ENCODE results near the gene LCE1C. TPM values are rescaled to one million over a fixed set of nuclear protein-coding genes. Genes with fewer than 3 reads are reported as not detected.

Gene LCE1C
- total and polyA plus RNA-seq, 2 of the 4 experiments (the other 2 are of a cell fraction): not detected

- Histone ChIP-seq H3K36me3 (ENCODE audit: control insufficient read depth, insufficient read depth, low read length) (no peaks in the 10 kb centered on the region), H3K9me1 (ENCODE audit: insufficient read depth, low read length) (no peaks in the 10 kb centered on the region), H3K79me1 (ENCODE audit: low read depth in 1 of 2, low read length in 2 of 2) (no peaks in the 10 kb centered on the region), H3K9me3 (ENCODE audit: control insufficient read depth, insufficient read depth, low read length) (peaks cover 2% of the 10 kb centered on the region; the same call in 1 of the 2 replicates), H3K27ac (ENCODE audit: insufficient read depth, low read length) (no peak overlapping the region), H2BK120ac (ENCODE audit: low read depth, low read length) (no peak overlapping the region), H3K4me1 (ENCODE audit: control insufficient read depth, insufficient read depth, low read length) (no peaks in the 10 kb centered on the region), H3K4ac (ENCODE audit: low read depth, low read length) (no peak overlapping the region), H4K91ac (ENCODE audit: insufficient read depth, low read depth, low read length) (no peak overlapping the region), H4K8ac (ENCODE audit: low read depth in 2 of 2, low read length in 2 of 2) (no peak overlapping the region), H2BK20ac (ENCODE audit: low read depth, low read length) (no peak overlapping the region), H3K56ac (ENCODE audit: extremely low read depth, insufficient read depth, low read length) (no peak overlapping the region), H2AK5ac (ENCODE audit: low read depth, low read length) (no peak overlapping the region), H2BK15ac (ENCODE audit: low read depth, low read length) (no peak overlapping the region), H4K5ac (ENCODE audit: low read depth, low read length) (no peak overlapping the region), H3K23ac (ENCODE audit: low read depth, low read length) (no peak overlapping the region), H3K18ac (ENCODE audit: low read depth, low read length) (no peak overlapping the region), H3K4me2 (ENCODE audit: low read depth, low read length) (no peak overlapping the region), H2BK5ac (ENCODE audit: low read depth, low read length, poor library complexity, severe bottlenecking) (no peak overlapping the region), H3K27me3 (ENCODE audit: control insufficient read depth, insufficient read depth, low read length) (no peaks in the 10 kb centered on the region), H2AK9ac (replicated peaks; ENCODE audit: low read depth, low read length, poor library complexity) (no peak overlapping the region), H3K9ac (ENCODE audit: low read depth, low read length) (no peak overlapping the region), H3K14ac (replicated peaks; ENCODE audit: low read depth, low read length) (no peak overlapping the region), H2AFZ (replicated peaks; ENCODE audit: low read length, poor library complexity) (no peak overlapping the region), H3K4me3 (ENCODE audit: insufficient read depth, low read depth, low read length) (no peak overlapping the region), H4K20me1 (ENCODE audit: insufficient read depth, low read length) (no peaks in the 10 kb centered on the region)
- no TSS peak for BruUV-seq (replicated peaks)
- ATAC-seq (ENCODE audit: low read depth): no peak
- intact Hi-C loops (cut with micrococcal nuclease) (no loop called here), dilution Hi-C loops (cut with HindIII; ENCODE audit: low sequenced_read_pairs, unreplicated experiment) (no loop called here), in situ Hi-C loops (cut with MboI; ENCODE audit: low sequenced_read_pairs) (no loop called here)
- TF ChIP-seq CHD1 (IDR thresholded peaks at IDR 0.05; ENCODE audit: low read depth, low read length) (no peak), ELK1 (IDR thresholded peaks at IDR 0.05; ENCODE audit: borderline replicate concordance, low read depth, low read length) (no peak), USF2 (IDR thresholded peaks at IDR 0.05; ENCODE audit: low read depth, low read length) (no peak), MXI1 (IDR thresholded peaks at IDR 0.05; ENCODE audit: borderline replicate concordance, low read depth, low read length) (no peak), FOS (IDR thresholded peaks at IDR 0.05; ENCODE audit: low read depth, low read length) (no peak), BHLHE40 (IDR thresholded peaks at IDR 0.05; ENCODE audit: low read depth, low read length) (no peak), SMC3 (IDR thresholded peaks at IDR 0.05; ENCODE audit: low read depth, low read length) (no peak), RCOR1 (IDR thresholded peaks at IDR 0.05; ENCODE audit: insufficient replicate concordance, low read length) (no peak), MAZ (IDR thresholded peaks at IDR 0.05; ENCODE audit: borderline replicate concordance, low read depth, low read length) (no peak), NFE2L2 (IDR thresholded peaks at IDR 0.05; ENCODE audit: low read depth, low read length) (no peak), RFX5 (IDR thresholded peaks at IDR 0.05; ENCODE audit: low read depth, low read length) (no peak), CEBPB (IDR thresholded peaks at IDR 0.05; ENCODE audit: low read depth, low read length) (no peak), MAFK (IDR thresholded peaks at IDR 0.05; ENCODE audit: low read depth, low read length) (no peak), POLR2A (IDR thresholded peaks at IDR 0.05; ENCODE audit: low read depth, low read length) (no peak), CTCF (conservative IDR thresholded peaks at IDR 0.05; ENCODE audit: low read depth, low read length) (no peak), RAD21 (IDR thresholded peaks at IDR 0.05; ENCODE audit: low read length) (no peak)
- no peak for DNase-seq
- CTCF ChIA-PET: no interaction called here
- no CpG with 5 or more reads among the region's 2 CpGs for WGBS, 2 experiments (ENCODE audit: extremely low coverage in 2 of 2, insufficient read length in 1 of 2)
- POLR2A ChIA-PET (ENCODE audit: unreplicated experiment): no interaction called here
Measured at GRCh38 chr1:152811050-152811449, 4.6 kb upstream of the LCE1C start.

Measured in IMR-90 (cell line).